ENCODE data around the gene ZBTB17.

Gene ZBTB17

GRCh38 chr1:15947382-15948090, 28.4 kb downstream of the ZBTB17 start:
- DNase-seq (ENCODE audit: low read depth in 2 of 2): no peak

- DNase-seq (ENCODE audit: low read depth in 2 of 2): no peak
Observed at GRCh38 chr1:15946571-15947381, 29.1 kb downstream of the ZBTB17 start.

GRCh38 chr1:15945832-15946448, 30.0 kb downstream of the ZBTB17 start:
- DNase-seq (ENCODE audit: low read depth in 2 of 2): no peak

GRCh38 chr1:15945011-15945831, 30.7 kb downstream of the ZBTB17 start:
- DNase-seq (ENCODE audit: low read depth in 2 of 2): no peak

GRCh38 chr1:15944308-15945010, 31.4 kb downstream of the ZBTB17 start:
- DNase-seq (ENCODE audit: low read depth in 2 of 2): no peak

GRCh38 chr1:15943992-15944307, 32.0 kb downstream of the ZBTB17 start:
- DNase-seq (ENCODE audit: low read depth in 2 of 2): no peak

GRCh38 chr1:15943328-15943991, 32.4 kb downstream of the ZBTB17 start:
- no peak for DNase-seq (ENCODE audit: low read depth in 2 of 2)

- DNase-seq (ENCODE audit: low read depth in 2 of 2): no peak
Observed at GRCh38 chr1:15942661-15943327, 33.1 kb downstream of the ZBTB17 start.

GRCh38 chr1:15941899-15942660, 33.8 kb downstream of the ZBTB17 start:
- DNase-seq (ENCODE audit: low read depth in 2 of 2): no peak

- DNase-seq (ENCODE audit: low read depth in 2 of 2): no peak
Observed at GRCh38 chr1:15941044-15941840, 34.7 kb downstream of the ZBTB17 start.

- no peak for DNase-seq (ENCODE audit: low read depth in 2 of 2)
Observed at GRCh38 chr1:15940110-15941043, 35.5 kb downstream of the ZBTB17 start.

- no peak for DNase-seq (ENCODE audit: low read depth in 2 of 2)
Observed at GRCh38 chr1:15939181-15940109, 36.5 kb downstream of the ZBTB17 start.

- no peak for DNase-seq (ENCODE audit: low read depth in 2 of 2)
Observed at GRCh38 chr1:15938628-15939161, 37.2 kb downstream of the ZBTB17 start.

- DNase-seq (ENCODE audit: low read depth in 2 of 2): no peak
Observed at GRCh38 chr1:15937706-15938168, 38.2 kb downstream of the ZBTB17 start.

- DNase-seq (ENCODE audit: low read depth in 2 of 2): no peak
Observed at GRCh38 chr1:15937146-15937545, 38.8 kb downstream of the ZBTB17 start.

GRCh38 chr1:15936025-15936424, 39.9 kb downstream of the ZBTB17 start:
- no peak for DNase-seq (ENCODE audit: low read depth in 2 of 2)
